ENCODE data around the gene SAMD14. TPM values are rescaled to one million over a fixed set of nuclear protein-coding genes. Genes with fewer than 3 reads are reported as not detected.

The SAMD14 gene
- total and polyA plus RNA-seq, 2 of the 4 experiments (the other 2 are of a cell fraction) = 1.4 to 6.2 TPM

DNA sequence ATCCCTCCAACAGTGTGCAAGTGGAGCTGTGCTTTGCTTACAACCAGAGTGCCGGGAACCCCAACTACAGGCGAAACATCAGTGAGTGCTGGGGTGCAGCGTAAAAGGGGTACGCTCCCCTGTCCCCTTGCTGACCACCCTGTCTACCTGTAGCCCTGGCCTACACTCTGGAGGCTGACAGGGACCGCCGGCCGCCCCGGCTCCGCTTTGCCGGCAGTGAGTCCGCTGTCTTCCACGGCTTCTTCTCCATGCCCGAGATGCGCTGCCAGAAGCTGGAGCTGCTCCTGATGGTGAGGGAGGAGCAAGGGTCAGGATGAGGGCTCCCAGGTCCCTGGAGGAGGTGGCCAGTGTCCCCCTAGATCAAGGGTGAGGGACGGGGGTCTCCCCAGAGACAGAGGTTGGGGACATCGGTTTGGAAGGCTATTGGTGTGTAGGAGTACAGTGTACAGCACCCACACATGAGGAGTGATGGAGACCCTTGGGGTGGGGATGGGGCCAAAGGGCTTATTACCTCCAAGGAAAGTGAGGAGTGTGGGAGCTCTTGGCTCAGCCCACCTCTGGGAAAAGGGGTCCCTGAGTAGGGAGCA, 54.4 kb downstream of the SAMD14 start:
- Histone ChIP-seq H3K27ac (ENCODE audit: insufficient read depth, low read length) (no peak overlapping the region), H2AFZ (replicated peaks; ENCODE audit: low read length, poor library complexity) (peak overlapping the region; percentile 10), H3K4ac (ENCODE audit: low read depth, low read length) (no peak overlapping the region), H2BK5ac (ENCODE audit: low read depth, low read length, poor library complexity, severe bottlenecking) (no peak overlapping the region), H4K20me1 (ENCODE audit: insufficient read depth, low read length) (no peaks in the 10 kb centered on the region; the same call in none of the 2 replicates), H4K91ac (ENCODE audit: insufficient read depth, low read depth, low read length) (no peak overlapping the region), H3K79me1 (ENCODE audit: low read depth in 1 of 2, low read length in 2 of 2) (peaks cover 22 to 56% of the 10 kb centered on the region in 2 experiments; a peak in 3 of 4 replicates), H3K9me1 (ENCODE audit: insufficient read depth, low read length) (0 out of 2 replicates have a peak, but pooled peaks cover 4% of the 10 kb centered on the region), H4K5ac (ENCODE audit: low read depth, low read length) (no peak overlapping the region), H3K4me1 (ENCODE audit: control insufficient read depth, insufficient read depth, low read length) (no peaks in the 10 kb centered on the region), H3K4me2 (ENCODE audit: low read depth, low read length) (no peak overlapping the region), H3K9me3 (ENCODE audit: control insufficient read depth, insufficient read depth, low read length) (no peaks in the 10 kb centered on the region), H4K8ac (ENCODE audit: low read depth in 2 of 2, low read length in 2 of 2) (no peak overlapping the region), H2BK15ac (ENCODE audit: low read depth, low read length) (no peak overlapping the region), H3K14ac (replicated peaks; ENCODE audit: low read depth, low read length) (no peak overlapping the region), H3K27me3 (ENCODE audit: control insufficient read depth, insufficient read depth, low read length) (no peaks in the 10 kb centered on the region), H2AK5ac (ENCODE audit: low read depth, low read length) (no peak overlapping the region), H3K9ac (ENCODE audit: low read depth, low read length) (no peak overlapping the region), H3K23ac (ENCODE audit: low read depth, low read length) (no peak overlapping the region), H3K4me3 (ENCODE audit: insufficient read depth, low read depth, low read length) (no peak overlapping the region), H3K56ac (ENCODE audit: extremely low read depth, insufficient read depth, low read length) (no peak overlapping the region), H3K18ac (ENCODE audit: low read depth, low read length) (no peak overlapping the region), H3K36me3 (ENCODE audit: control insufficient read depth, insufficient read depth, low read length) (peaks cover 76% of the 10 kb centered on the region), H2AK9ac (replicated peaks; ENCODE audit: low read depth, low read length, poor library complexity) (no peak overlapping the region), H2BK20ac (ENCODE audit: low read depth, low read length) (no peak overlapping the region), H2BK120ac (ENCODE audit: low read depth, low read length) (no peak overlapping the region)
- in situ Hi-C loops (cut with MboI; ENCODE audit: low sequenced_read_pairs) = no loop called here
- no TSS peak for BruUV-seq (replicated peaks)
- DNase-seq (no peak), ATAC-seq (ENCODE audit: low read depth) (no peak)
- intact Hi-C loops (cut with micrococcal nuclease) = no loop called here
- POLR2A ChIA-PET (ENCODE audit: unreplicated experiment) = no interaction called here
- CTCF ChIA-PET = no interaction called here
- WGBS, 2 experiments (ENCODE audit: extremely low coverage in 2 of 2, insufficient read length in 1 of 2) = 95% methylated on average over 4 of the region's 16 CpGs; no CpG with 5 or more reads in 1 of the 2 experiments
- TF ChIP-seq POLR2A (IDR thresholded peaks at IDR 0.05; ENCODE audit: low read depth, low read length) (no peak), RCOR1 (IDR thresholded peaks at IDR 0.05; ENCODE audit: insufficient replicate concordance, low read length) (no peak), BHLHE40 (IDR thresholded peaks at IDR 0.05; ENCODE audit: low read depth, low read length) (no peak), CEBPB (IDR thresholded peaks at IDR 0.05; ENCODE audit: low read depth, low read length) (no peak), MAZ (IDR thresholded peaks at IDR 0.05; ENCODE audit: borderline replicate concordance, low read depth, low read length) (no peak)
- TF ChIP-seq, protein P1, sequence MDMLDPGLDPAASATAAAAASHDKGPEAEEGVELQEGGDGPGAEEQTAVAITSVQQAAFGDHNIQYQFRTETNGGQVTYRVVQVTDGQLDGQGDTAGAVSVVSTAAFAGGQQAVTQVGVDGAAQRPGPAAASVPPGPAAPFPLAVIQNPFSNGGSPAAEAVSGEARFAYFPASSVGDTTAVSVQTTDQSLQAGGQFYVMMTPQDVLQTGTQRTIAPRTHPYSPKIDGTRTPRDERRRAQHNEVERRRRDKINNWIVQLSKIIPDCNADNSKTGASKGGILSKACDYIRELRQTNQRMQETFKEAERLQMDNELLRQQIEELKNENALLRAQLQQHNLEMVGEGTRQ (IDR thresholded peaks at IDR 0.05; ENCODE audit: low read depth, low read length) = no peak
- TF ChIP-seq, protein P2, sequence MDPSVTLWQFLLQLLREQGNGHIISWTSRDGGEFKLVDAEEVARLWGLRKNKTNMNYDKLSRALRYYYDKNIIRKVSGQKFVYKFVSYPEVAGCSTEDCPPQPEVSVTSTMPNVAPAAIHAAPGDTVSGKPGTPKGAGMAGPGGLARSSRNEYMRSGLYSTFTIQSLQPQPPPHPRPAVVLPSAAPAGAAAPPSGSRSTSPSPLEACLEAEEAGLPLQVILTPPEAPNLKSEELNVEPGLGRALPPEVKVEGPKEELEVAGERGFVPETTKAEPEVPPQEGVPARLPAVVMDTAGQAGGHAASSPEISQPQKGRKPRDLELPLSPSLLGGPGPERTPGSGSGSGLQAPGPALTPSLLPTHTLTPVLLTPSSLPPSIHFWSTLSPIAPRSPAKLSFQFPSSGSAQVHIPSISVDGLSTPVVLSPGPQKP (IDR thresholded peaks at IDR 0.05; ENCODE audit: borderline replicate concordance, low read depth, low read length) = no peak
- dilution Hi-C loops (cut with HindIII; ENCODE audit: low sequenced_read_pairs, unreplicated experiment) = no loop called here
